SU-DHL-6 (cell line): ENCODE data around the gene TMEM106A.

ENCODE experiments used
- H2AFZ ChIP-seq: fragments of 200-600 bp; sonication (generic); 2 replicates; pipeline ENCODE4 v1.6.1; 2014; ENCODE audit warnings: low read depth, mild to moderate bottlenecking, moderate library complexity, mixed read lengths, antibody characterized with exemption, low read length; ENCODE audit not compliant: severe bottlenecking
- H3F3A ChIP-seq: fragments of 200-600 bp; shearing (Covaris generic); 2 replicates; pipeline ENCODE4 v1.6.0; 2016; ENCODE audit warnings: antibody characterized with exemption, mild to moderate bottlenecking; ENCODE audit not compliant: insufficient read depth
- H3K27ac ChIP-seq: fragments of 200-600 bp; sonication (generic); 2 replicates; pipeline ENCODE4 v1.5.1; 2016; ENCODE audit warnings: low read depth, mild to moderate bottlenecking, low read length, moderate library complexity, mixed read lengths
- H3K27me3 ChIP-seq: fragments of 200-600 bp; sonication (generic), shearing (Covaris generic); 2 replicates; pipeline ENCODE4 v1.6.0; 2014; ENCODE audit warnings: mild to moderate bottlenecking, low read length
- H3K36me3 ChIP-seq: fragments of 200-600 bp; sonication (generic); 2 replicates; pipeline ENCODE4 v1.6.1; 2014; ENCODE audit warnings: mild to moderate bottlenecking, low read length, mixed read lengths
- H3K4me2 ChIP-seq: fragments of 300-600, 200-600 bp; shearing (Covaris generic), sonication (generic); 2 replicates; pipeline ENCODE4 v1.6.0; 2014; ENCODE audit warnings: low read length, low read depth, mild to moderate bottlenecking; ENCODE audit not compliant: poor library complexity, severe bottlenecking
- H3K4me3 ChIP-seq: fragments of 200-600 bp; sonication (generic); 2 replicates; pipeline ENCODE4 v1.5.1; 2014; ENCODE audit warnings: antibody characterized with exemption, low read length, mild to moderate bottlenecking, mixed read lengths; ENCODE audit not compliant: insufficient read depth, poor library complexity, severe bottlenecking
- H3K79me2 ChIP-seq: fragments of 200-600 bp; sonication (generic); 2 replicates; pipeline ENCODE4 v1.6.1; 2014; ENCODE audit warnings: mild to moderate bottlenecking, low read length, moderate library complexity; ENCODE audit not compliant: insufficient read depth
- H3K9ac ChIP-seq: fragments of 200-600 bp; sonication (generic); 2 replicates; pipeline ENCODE4 v1.7.0; 2014; ENCODE audit warnings: mild to moderate bottlenecking, low read length
- H3K9me2 ChIP-seq: fragments of 200-600 bp; sonication (generic); replicated peaks from 2 replicates; pipeline ENCODE4 v1.6.1; 2014; ENCODE audit warnings: low read length; ENCODE audit not compliant: insufficient read depth
- H3K9me3 ChIP-seq: fragments of 200-600 bp; sonication (generic); 2 replicates; pipeline ENCODE4 v1.6.1; 2014; ENCODE audit warnings: low read length, mixed read lengths; ENCODE audit not compliant: insufficient read depth
- H4K20me1 ChIP-seq: fragments of 200-600 bp; sonication (generic); 2 replicates; pipeline ENCODE4 v1.6.1; 2014; ENCODE audit warnings: low read depth, mild to moderate bottlenecking, antibody characterized with exemption, low read length, moderate library complexity, mixed read lengths
- CTCF ChIP-seq: fragments of 200-600 bp; sonication (generic); IDR thresholded peaks from one replicate; pipeline ENCODE4 v1.5.1; 2017; ENCODE audit warnings: antibody characterized with exemption, mild to moderate bottlenecking, low read length, moderate library complexity; ENCODE audit not compliant: insufficient read depth, poor library complexity, severe bottlenecking
- EZH2phosphoT487 ChIP-seq: fragments of 200-600 bp; sonication (generic), shearing (Covaris generic); conservative IDR thresholded peaks from 2 replicates; pipeline ENCODE4 v1.6.1; 2018; ENCODE audit warnings: mild to moderate bottlenecking, antibody characterized with exemption, low read length, moderate library complexity, mixed read lengths

Gene TMEM106A

GRCh38 chr17:43219001-43219400 is 7.3 kb downstream of the TMEM106A start:
- Histone ChIP-seq H3K36me3 (no peaks in the 10 kb centered on the region), H3K27ac (no peak overlapping the region), H3K9ac (no peak overlapping the region), H3K4me2 (no peak overlapping the region), H3K27me3 (no peaks in the 10 kb centered on the region), H3K4me3 (no peak overlapping the region), H3K79me2 (no peaks in the 10 kb centered on the region), H3F3A (no peaks in the 10 kb centered on the region), H3K9me2 (no peaks in the 10 kb centered on the region), H3K9me3 (no peaks in the 10 kb centered on the region), H4K20me1 (no peaks in the 10 kb centered on the region), H2AFZ (no peak overlapping the region)
- TF ChIP-seq EZH2phosphoT487 (no peak), CTCF (no peak)

- Histone ChIP-seq H3K4me2 (no peak overlapping the region), H3K9ac (no peak overlapping the region), H4K20me1 (no peaks in the 10 kb centered on the region), H3K27ac (no peak overlapping the region), H3K27me3 (no peaks in the 10 kb centered on the region), H3K36me3 (no peaks in the 10 kb centered on the region), H3K9me3 (no peaks in the 10 kb centered on the region), H3K9me2 (no peaks in the 10 kb centered on the region), H2AFZ (no peak overlapping the region), H3K79me2 (no peaks in the 10 kb centered on the region), H3F3A (no peaks in the 10 kb centered on the region), H3K4me3 (no peak overlapping the region)
- TF ChIP-seq EZH2phosphoT487: no peak
- no peak for TF ChIP-seq CTCF
Observed at GRCh38 chr17:43219746-43220380, 8.2 kb downstream of the TMEM106A start.

GRCh38 chr17:43220511-43221125 is 8.9 kb downstream of the TMEM106A start:
- H3K4me2 ChIP-seq: no peak overlapping the region
- no peaks in the 10 kb centered on the region for H3K79me2 ChIP-seq
- no peak overlapping the region for H3K9ac ChIP-seq
- no peaks in the 10 kb centered on the region for H3K36me3 ChIP-seq
- H3K27me3 ChIP-seq: no peaks in the 10 kb centered on the region
- H3F3A ChIP-seq: no peaks in the 10 kb centered on the region
- no peaks in the 10 kb centered on the region for H3K9me3 ChIP-seq
- H4K20me1 ChIP-seq: no peaks in the 10 kb centered on the region
- H3K27ac ChIP-seq: no peak overlapping the region
- H2AFZ ChIP-seq: no peak overlapping the region
- no peaks in the 10 kb centered on the region for H3K9me2 ChIP-seq
- no peak for TF ChIP-seq EZH2phosphoT487
- no peak for TF ChIP-seq CTCF
- H3K4me3 ChIP-seq: no peak overlapping the region
